ENCODE measurements around the gene WNT3A.

DNA sequence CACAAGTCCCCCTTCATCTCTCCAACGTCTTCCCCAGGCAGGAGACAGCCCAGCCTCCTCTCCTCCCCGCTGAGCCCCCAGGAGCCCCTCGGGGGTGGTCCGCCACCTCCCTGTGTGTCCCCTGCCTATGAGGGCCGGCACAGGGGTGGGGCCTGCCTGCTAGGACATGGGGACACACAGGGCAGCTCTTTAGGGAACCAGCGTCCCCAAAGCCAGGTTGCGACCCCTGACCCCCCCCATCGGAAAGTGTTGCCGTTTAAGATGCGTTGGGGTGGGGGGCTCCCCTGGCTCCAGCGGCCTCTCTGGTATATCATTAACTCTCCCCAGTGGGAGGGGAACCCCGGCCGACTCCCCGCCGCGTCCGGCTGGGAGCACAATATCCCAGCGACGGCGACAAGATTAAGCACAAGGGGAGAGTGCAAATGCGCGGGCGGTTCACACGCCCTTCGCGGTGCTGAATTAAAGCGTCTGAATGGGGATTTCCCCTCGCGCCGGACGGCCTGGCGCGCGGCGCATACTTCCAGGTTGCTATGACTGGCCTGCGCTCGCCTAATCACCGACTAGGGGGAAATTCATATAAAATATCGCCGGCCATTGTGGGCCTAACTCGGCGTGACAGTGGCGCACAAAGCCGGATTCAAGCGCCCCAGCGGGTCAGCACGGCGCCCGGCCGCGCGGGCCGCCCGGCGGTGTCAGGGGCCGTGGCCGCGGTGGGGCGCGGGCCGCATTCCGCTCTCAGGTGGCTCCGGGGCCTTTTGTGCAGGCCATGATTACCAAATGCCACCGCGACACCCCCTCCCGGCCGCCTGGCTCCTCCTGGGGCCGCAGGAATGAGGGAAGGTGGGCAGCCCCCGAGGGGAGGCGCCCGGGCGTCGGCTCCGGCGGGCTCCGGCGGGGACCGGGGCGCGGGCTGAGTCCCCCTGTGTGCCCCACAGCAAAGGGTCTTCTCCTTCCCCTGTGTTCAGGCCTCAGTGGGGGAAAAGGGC is 30.9 kb downstream of the WNT3A start:
- TF ChIP-seq POLR2AphosphoS5 (IDR thresholded peaks at IDR 0.05; ENCODE audit: insufficient read depth, low read depth, low read length) (no peak), POLR2A (IDR thresholded peaks at IDR 0.05; ENCODE audit: low read depth, low read length) (no peak), CTCF (IDR thresholded peaks at IDR 0.05; ENCODE audit: extremely low read depth in 1 of 2, insufficient read depth in 1 of 2, low read depth in 1 of 2, low read length in 2 of 2) (no peak), MYC (IDR thresholded peaks at IDR 0.05; ENCODE audit: low read depth, low read length) (no peak)

Measured in endothelial cell of umbilical vein (primary cell).